OCI-LY7 (cell line): ENCODE measurements around the gene CATSPERZ. TPM values are rescaled to one million over a fixed set of nuclear protein-coding genes. Genes with fewer than 3 reads are reported as not detected.

Experiments used
- BruUV-seq: library from RNA; stranded (reverse); fragments of 400-500 nt; replicated peaks from 2 replicates; lab custom pipeline; 2021; lab: Mats Ljungman, UMichigan
- CTCF ChIA-PET: fragments of 300-600 bp; sonication (Branson Sonifier 250); formaldehyde crosslinking; loops from one replicate; lab custom pipeline; 2022; ENCODE audit warnings: antibody characterized with exemption; ENCODE audit not compliant: unreplicated experiment; lab: Charles Lee
- POLR2A ChIA-PET: fragments of 300-600 bp; sonication (Branson Sonifier 250); formaldehyde crosslinking; loops from one replicate; lab custom pipeline; 2022; ENCODE audit warnings: antibody characterized with exemption; lab: Charles Lee
- DNase-seq: peaks from one replicate; pipeline ENCODE4 v3.0.0-alpha.2; 2015; ENCODE audit warnings: low spot score
- H2AFZ ChIP-seq: fragments of 200-600 bp; sonication (generic), shearing (Covaris generic); 2 replicates; pipeline ENCODE4 v1.6.1; 2014; ENCODE audit warnings: mild to moderate bottlenecking, antibody characterized with exemption, low read length, moderate library complexity
- H3K27ac ChIP-seq: fragments of 200-600 bp; sonication (generic); 2 replicates; pipeline ENCODE4 v1.5.1; 2014; ENCODE audit warnings: mixed run types, low read depth, mild to moderate bottlenecking, moderate library complexity, low read length, inconsistent platforms; ENCODE audit not compliant: poor library complexity, severe bottlenecking
- H3K36me3 ChIP-seq: fragments of 200-600 bp; sonication (generic); 2 replicates; pipeline ENCODE4 v1.6.1; 2014; ENCODE audit warnings: mild to moderate bottlenecking, antibody characterized with exemption, low read length, moderate library complexity, mixed read lengths; ENCODE audit not compliant: insufficient read depth
- H3K4me1 ChIP-seq: fragments of 200-600 bp; sonication (generic); 2 replicates; pipeline ENCODE4 v1.5.1; 2014; ENCODE audit warnings: mild to moderate bottlenecking, low read length; ENCODE audit not compliant: insufficient read depth, poor library complexity, severe bottlenecking
- H3K4me2 ChIP-seq: fragments of 200-600 bp; sonication (generic); 2 replicates; pipeline ENCODE4 v1.6.1; 2014; ENCODE audit warnings: mild to moderate bottlenecking, low read length
- H3K4me3 ChIP-seq: fragments of 200-600 bp; sonication (generic); 2 replicates; pipeline ENCODE4 v1.5.1; 2014; ENCODE audit warnings: mild to moderate bottlenecking, low read depth, low read length; ENCODE audit not compliant: poor library complexity, severe bottlenecking
- H3K79me2 ChIP-seq: fragments of 200-600 bp; sonication (generic); 2 replicates; pipeline ENCODE4 v1.6.1; 2016; ENCODE audit warnings: low read depth, mild to moderate bottlenecking, low read length, moderate library complexity, mixed read lengths; ENCODE audit not compliant: insufficient read depth
- H3K9me2 ChIP-seq: fragments of 200-600 bp; sonication (generic); 2 replicates; pipeline ENCODE4 v1.6.1; 2016; ENCODE audit warnings: mild to moderate bottlenecking, low read length, mixed read lengths; ENCODE audit not compliant: insufficient read depth
- H3K9me3 ChIP-seq: fragments of 200-600 bp; sonication (generic); 2 replicates; pipeline ENCODE4 v1.6.1; 2014; ENCODE audit warnings: mild to moderate bottlenecking, mixed run types, low read length, mixed read lengths
- H4K20me1 ChIP-seq: fragments of 200-600 bp; sonication (generic); 2 replicates; pipeline ENCODE4 v1.6.1; 2014; ENCODE audit warnings: mild to moderate bottlenecking, antibody characterized with exemption, low read length, moderate library complexity, mixed read lengths; ENCODE audit not compliant: insufficient read depth
- EZH2phosphoT487 ChIP-seq: fragments of 200-600 bp; sonication (generic); IDR thresholded peaks from 2 replicates; pipeline ENCODE4 v1.6.1; 2018; ENCODE audit warnings: low read depth, borderline replicate concordance, mild to moderate bottlenecking, mixed run types, antibody characterized with exemption, low read length, moderate library complexity, mixed read lengths
- intact Hi-C: fragments of 100-400 bp; cut with micrococcal nuclease; formaldehyde crosslinking; loops from one replicate; pipeline ENCODE4 v1.10.0; 2022; ENCODE audit not compliant: unreplicated experiment
- total RNA-seq, 2 experiments: library from RNA; depleted of rRNA in 1 of 2; stranded (reverse); fragments of >200 nt in 1 of 2; shearing (Covaris generic) in 1 of 2; gene quantifications; 2 replicates each; pipeline ENCODE4 v1.2.3, GENCODE V29; 2014 to 2022
- TF ChIP-seq, protein P1 (sequence below): fragments of 200-600 bp; sonication (generic); conservative IDR thresholded peaks from 2 replicates; pipeline ENCODE4 v1.5.1; 2014; ENCODE audit warnings: mild to moderate bottlenecking, antibody characterized with exemption, low read length, moderate library complexity, mixed read lengths

CATSPERZ gene
- total RNA-seq, 2 experiments from 2014 or later = 0.38 TPM; not detected in 1

DNA sequence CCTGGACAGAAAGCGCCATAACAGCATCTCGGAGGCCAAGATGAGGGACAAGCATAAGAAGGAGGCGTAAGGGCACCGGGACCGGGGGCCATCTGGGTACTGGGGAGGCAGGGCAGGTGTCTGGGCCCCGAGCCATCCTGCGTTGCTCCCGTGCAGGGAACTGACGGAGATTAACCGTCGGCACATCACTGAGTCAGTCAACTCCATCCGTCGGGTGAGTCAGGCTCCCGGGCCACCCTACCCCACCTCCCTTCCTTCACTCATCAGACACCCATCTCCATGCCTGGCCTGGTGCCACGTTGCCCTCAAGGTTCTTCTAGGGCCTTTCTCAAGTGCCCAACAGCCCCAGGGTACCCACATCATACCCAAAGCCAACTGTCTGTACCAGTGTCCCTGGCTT lies 33.8 kb upstream of the CATSPERZ start:
- no peaks in the 10 kb centered on the region for H4K20me1 ChIP-seq
- no peaks in the 10 kb centered on the region for H3K36me3 ChIP-seq
- no TSS peak for BruUV-seq
- no peaks in the 10 kb centered on the region for H3K9me3 ChIP-seq
- ChIA-PET POLR2A (no interaction called here), CTCF (no interaction called here)
- H3K79me2 ChIP-seq = no peaks in the 10 kb centered on the region
- peaks cover 18% of the 10 kb centered on the region for H3K4me1 ChIP-seq
- H3K4me2 ChIP-seq = no peak overlapping the region
- no peak for DNase-seq
- TF ChIP-seq, protein P1, sequence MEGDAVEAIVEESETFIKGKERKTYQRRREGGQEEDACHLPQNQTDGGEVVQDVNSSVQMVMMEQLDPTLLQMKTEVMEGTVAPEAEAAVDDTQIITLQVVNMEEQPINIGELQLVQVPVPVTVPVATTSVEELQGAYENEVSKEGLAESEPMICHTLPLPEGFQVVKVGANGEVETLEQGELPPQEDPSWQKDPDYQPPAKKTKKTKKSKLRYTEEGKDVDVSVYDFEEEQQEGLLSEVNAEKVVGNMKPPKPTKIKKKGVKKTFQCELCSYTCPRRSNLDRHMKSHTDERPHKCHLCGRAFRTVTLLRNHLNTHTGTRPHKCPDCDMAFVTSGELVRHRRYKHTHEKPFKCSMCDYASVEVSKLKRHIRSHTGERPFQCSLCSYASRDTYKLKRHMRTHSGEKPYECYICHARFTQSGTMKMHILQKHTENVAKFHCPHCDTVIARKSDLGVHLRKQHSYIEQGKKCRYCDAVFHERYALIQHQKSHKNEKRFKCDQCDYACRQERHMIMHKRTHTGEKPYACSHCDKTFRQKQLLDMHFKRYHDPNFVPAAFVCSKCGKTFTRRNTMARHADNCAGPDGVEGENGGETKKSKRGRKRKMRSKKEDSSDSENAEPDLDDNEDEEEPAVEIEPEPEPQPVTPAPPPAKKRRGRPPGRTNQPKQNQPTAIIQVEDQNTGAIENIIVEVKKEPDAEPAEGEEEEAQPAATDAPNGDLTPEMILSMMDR = no peak
- no peak for TF ChIP-seq EZH2phosphoT487
- no peak overlapping the region for H3K4me3 ChIP-seq
- no peak overlapping the region for H2AFZ ChIP-seq
- no peaks in the 10 kb centered on the region for H3K9me2 ChIP-seq
- no peak overlapping the region for H3K27ac ChIP-seq
- intact Hi-C loops = no loop called here

DNA sequence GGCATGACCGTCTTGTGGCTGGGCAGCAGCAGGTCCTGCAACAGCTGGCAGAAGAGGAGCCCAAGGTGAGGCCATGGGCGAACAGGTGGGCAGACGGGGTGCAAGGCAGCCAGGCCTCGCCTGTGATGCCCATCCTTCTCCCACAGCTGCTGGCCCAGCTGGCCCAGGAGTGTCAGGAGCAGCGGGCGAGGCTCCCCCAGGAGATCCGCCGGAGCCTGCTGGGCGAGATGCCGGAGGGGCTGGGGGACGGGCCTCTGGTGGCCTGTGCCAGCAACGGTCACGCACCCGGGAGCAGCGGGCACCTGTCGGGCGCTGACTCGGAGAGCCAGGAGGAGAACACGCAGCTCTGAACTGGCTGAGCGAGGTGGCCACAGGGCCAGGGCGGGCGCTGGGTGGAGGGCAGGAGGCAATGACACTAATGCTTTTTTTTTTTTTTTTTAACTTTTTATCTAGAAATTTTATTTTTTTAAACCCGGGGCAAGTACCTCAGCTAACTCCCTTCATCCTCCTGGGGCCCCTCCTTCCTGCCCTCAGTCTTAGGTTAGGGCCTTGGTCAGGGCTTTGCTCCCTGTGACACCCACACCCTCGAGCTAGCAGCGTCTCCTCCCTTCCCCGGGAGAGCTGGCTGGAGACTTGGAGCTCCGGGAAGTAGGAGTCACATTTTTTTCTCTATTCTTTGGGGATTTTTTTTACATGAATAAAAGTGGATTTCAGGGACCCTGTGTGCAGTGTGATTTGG lies 32.8 kb upstream of the CATSPERZ start:
- Histone ChIP-seq H3K9me3 (no peaks in the 10 kb centered on the region), H3K4me2 (no peak overlapping the region; the same call in 1 of the 2 replicates), H2AFZ (no peak overlapping the region), H3K9me2 (no peaks in the 10 kb centered on the region), H4K20me1 (no peaks in the 10 kb centered on the region), H3K4me3 (no peak overlapping the region), H3K79me2 (peaks cover 7% of the 10 kb centered on the region; the same call in 1 of the 2 replicates), H3K27ac (no peak overlapping the region), H3K4me1 (peaks cover 23% of the 10 kb centered on the region), H3K36me3 (no peaks in the 10 kb centered on the region)
- TF ChIP-seq EZH2phosphoT487 = no peak
- TF ChIP-seq, protein P1 = no peak
- no TSS peak for BruUV-seq
- POLR2A ChIA-PET = interaction anchor here (1.1 kb wide), 2 partner anchors 13 to 62 kb away, joined by 3 to 6 read pairs; no protein-coding TSS in a partner anchor
- CTCF ChIA-PET = no interaction called here
- intact Hi-C loops = no loop called here
- no peak for DNase-seq
